PC-9 (cell line): ENCODE data around the gene VGLL4. TPM values are rescaled to one million over a fixed set of nuclear protein-coding genes. Genes with fewer than 3 reads are reported as not detected.

ENCODE experiments used
- BruUV-seq: library from RNA; stranded (reverse); fragments of 400-500 nt; replicated peaks from 2 replicates; lab custom pipeline; 2021; lab: Mats Ljungman, UMichigan
- CTCF ChIA-PET: fragments of 300-600 bp; sonication (Branson Sonifier 250); formaldehyde crosslinking; loops from one replicate; lab custom pipeline; 2022; ENCODE audit warnings: antibody characterized with exemption; lab: Charles Lee
- POLR2A ChIA-PET: fragments of 300-600 bp; sonication (Branson Sonifier 250); formaldehyde crosslinking; loops from one replicate; lab custom pipeline; 2022; ENCODE audit warnings: antibody characterized with exemption; ENCODE audit not compliant: unreplicated experiment; lab: Charles Lee
- DNase-seq, 2 experiments: peaks; one replicate each; pipeline versions ENCODE4 v3.0.0 to v3.0.0-alpha.2; 2015 to 2022; ENCODE audit warnings: mixed read lengths in 1 of 2
- H2AFZ ChIP-seq: fragments of 200-600 bp; sonication (generic); 2 replicates; pipeline ENCODE4 v1.8.1; 2017; ENCODE audit warnings: antibody characterized with exemption
- H3F3A ChIP-seq: fragments of 200-600 bp; sonication (generic); 2 replicates; pipeline ENCODE4 v1.8.1; 2017; ENCODE audit warnings: antibody characterized with exemption, mild to moderate bottlenecking, low read depth; ENCODE audit not compliant: insufficient read depth
- H3K27ac ChIP-seq: fragments of 200-600 bp; sonication (generic); 2 replicates; pipeline ENCODE4 v1.6.1; 2016; ENCODE audit warnings: mixed run types
- H3K27me3 ChIP-seq: fragments of 200-600 bp; sonication (generic); 2 replicates; pipeline ENCODE4 v1.6.1; 2016; ENCODE audit warnings: low read depth, mixed run types; ENCODE audit not compliant: insufficient read depth
- H3K36me3 ChIP-seq: fragments of 200-600 bp; sonication (generic); 2 replicates; pipeline ENCODE4 v1.6.1; 2016; ENCODE audit warnings: low read depth, mixed run types
- H3K4me1 ChIP-seq: fragments of 200-600 bp; sonication (generic); replicated peaks from 2 replicates; pipeline ENCODE4 v1.6.1; 2016; ENCODE audit warnings: mixed run types; ENCODE audit not compliant: insufficient read depth
- H3K4me2 ChIP-seq: fragments of 200-600 bp; sonication (generic); 2 replicates; pipeline ENCODE4 v1.6.1; 2017; ENCODE audit warnings: mixed run types
- H3K4me3 ChIP-seq: fragments of 200-600 bp; sonication (generic); 2 replicates; pipeline ENCODE4 v1.6.1; 2016; ENCODE audit warnings: mixed run types
- H3K79me2 ChIP-seq: fragments of 200-600 bp; sonication (generic); 2 replicates; pipeline ENCODE4 v1.6.1; 2017; ENCODE audit warnings: low read depth, mixed run types
- H3K9me2 ChIP-seq: fragments of 200-600 bp; sonication (generic); 2 replicates; pipeline ENCODE4 v1.8.1; 2017; ENCODE audit warnings: mild to moderate bottlenecking; ENCODE audit not compliant: insufficient read depth
- H3K9me3 ChIP-seq: fragments of 200-600 bp; sonication (generic); 2 replicates; pipeline ENCODE4 v1.8.1; 2016; ENCODE audit warnings: low read depth; ENCODE audit not compliant: insufficient read depth
- H4K20me1 ChIP-seq: fragments of 200-600 bp; sonication (generic); 2 replicates; pipeline ENCODE4 v1.8.1; 2017; ENCODE audit not compliant: insufficient read depth
- EZH2 ChIP-seq: fragments of 200-600 bp; sonication (generic); IDR thresholded peaks from 2 replicates; pipeline ENCODE4 v1.8.0; 2017; ENCODE audit warnings: antibody characterized with exemption, low read depth
- intact Hi-C: fragments of 100-400 bp; cut with micrococcal nuclease; formaldehyde crosslinking; loops from one replicate; pipeline ENCODE4 v1.10.0; 2022; ENCODE audit not compliant: unreplicated experiment
- total RNA-seq: library from RNA; stranded (reverse); gene quantifications from 2 replicates; pipeline ENCODE4 v1.2.3, GENCODE V29; 2021
- TF ChIP-seq, protein P1 (sequence below): fragments of 200-600 bp; sonication (generic); conservative IDR thresholded peaks from 2 replicates; pipeline ENCODE4 v1.6.1; 2017; ENCODE audit warnings: mixed run types, antibody characterized with exemption, mild to moderate bottlenecking, moderate library complexity

VGLL4 gene
- total RNA-seq, 1 experiment from 2014 or later: 42.2 TPM

DNA sequence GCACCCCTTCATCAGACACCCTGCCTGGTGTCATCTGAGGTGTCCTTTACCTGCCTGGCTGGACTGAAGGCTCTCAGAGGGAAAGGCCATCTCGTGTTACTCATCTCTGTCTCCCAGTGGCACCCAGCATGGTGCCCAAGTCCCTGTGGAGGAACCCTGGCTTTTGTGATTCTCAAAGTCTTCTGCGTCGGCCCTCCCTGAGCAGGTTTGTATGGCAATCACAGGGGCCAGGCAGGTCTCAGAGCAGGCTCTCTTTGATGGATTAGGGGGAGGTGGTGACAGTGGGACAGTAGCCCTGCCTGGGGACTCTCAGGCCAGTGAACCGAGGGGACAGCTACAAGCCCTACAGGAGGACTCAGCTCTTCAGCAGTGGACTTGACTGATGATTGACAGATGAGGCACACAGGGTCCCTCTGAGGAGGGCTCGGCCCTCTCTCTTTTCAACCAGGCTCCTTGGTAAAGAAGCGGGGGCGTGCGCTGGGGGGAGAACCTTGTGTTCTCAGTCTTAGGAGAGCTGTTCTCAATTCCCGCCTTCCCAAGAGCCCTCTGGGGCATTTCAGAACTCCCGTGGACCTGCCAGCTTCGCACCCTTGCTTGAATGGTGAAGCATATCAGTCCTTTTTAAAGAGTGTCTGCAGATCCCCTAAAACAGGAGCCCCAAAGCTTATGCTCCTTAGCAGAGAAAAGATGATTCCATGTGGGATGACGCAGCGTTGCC, 108.3 kb downstream of the VGLL4 start:
- Histone ChIP-seq H3K27ac (no peak overlapping the region), H3K27me3 (no peaks in the 10 kb centered on the region), H3K79me2 (no peaks in the 10 kb centered on the region), H3K4me1 (no peaks in the 10 kb centered on the region), H3F3A (no peaks in the 10 kb centered on the region; the same call in 1 of the 2 replicates), H4K20me1 (peaks cover 12% of the 10 kb centered on the region; the same call in 1 of the 2 replicates), H3K9me3 (no peaks in the 10 kb centered on the region), H2AFZ (no peak overlapping the region), H3K36me3 (no peaks in the 10 kb centered on the region), H3K4me3 (no peak overlapping the region), H3K9me2 (no peaks in the 10 kb centered on the region), H3K4me2 (no peak overlapping the region)
- intact Hi-C loops: no loop called here
- BruUV-seq: no TSS peak
- POLR2A ChIA-PET: no interaction called here
- no peak for DNase-seq
- CTCF ChIA-PET: no interaction called here
- TF ChIP-seq, protein P1, sequence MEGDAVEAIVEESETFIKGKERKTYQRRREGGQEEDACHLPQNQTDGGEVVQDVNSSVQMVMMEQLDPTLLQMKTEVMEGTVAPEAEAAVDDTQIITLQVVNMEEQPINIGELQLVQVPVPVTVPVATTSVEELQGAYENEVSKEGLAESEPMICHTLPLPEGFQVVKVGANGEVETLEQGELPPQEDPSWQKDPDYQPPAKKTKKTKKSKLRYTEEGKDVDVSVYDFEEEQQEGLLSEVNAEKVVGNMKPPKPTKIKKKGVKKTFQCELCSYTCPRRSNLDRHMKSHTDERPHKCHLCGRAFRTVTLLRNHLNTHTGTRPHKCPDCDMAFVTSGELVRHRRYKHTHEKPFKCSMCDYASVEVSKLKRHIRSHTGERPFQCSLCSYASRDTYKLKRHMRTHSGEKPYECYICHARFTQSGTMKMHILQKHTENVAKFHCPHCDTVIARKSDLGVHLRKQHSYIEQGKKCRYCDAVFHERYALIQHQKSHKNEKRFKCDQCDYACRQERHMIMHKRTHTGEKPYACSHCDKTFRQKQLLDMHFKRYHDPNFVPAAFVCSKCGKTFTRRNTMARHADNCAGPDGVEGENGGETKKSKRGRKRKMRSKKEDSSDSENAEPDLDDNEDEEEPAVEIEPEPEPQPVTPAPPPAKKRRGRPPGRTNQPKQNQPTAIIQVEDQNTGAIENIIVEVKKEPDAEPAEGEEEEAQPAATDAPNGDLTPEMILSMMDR: no peak
- no peak for TF ChIP-seq EZH2

DNA sequence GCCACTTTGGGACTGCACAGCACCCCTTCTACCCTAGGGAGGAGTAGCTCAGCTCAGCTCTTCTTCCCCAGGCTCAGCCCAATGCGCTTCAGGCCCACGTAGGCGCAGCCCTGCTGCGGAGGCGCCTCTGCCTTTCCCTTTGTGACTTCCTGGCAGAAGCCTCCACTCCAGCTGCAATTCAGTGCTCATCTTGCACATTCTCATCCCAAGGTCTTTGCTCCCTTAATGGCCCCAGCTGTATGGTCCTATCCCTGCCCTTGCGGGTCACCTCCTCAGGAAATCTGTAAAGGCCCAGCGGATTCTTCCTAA, 109.0 kb downstream of the VGLL4 start:
- Histone ChIP-seq H3K36me3 (no peaks in the 10 kb centered on the region), H3F3A (no peaks in the 10 kb centered on the region; the same call in 1 of the 2 replicates), H3K79me2 (no peaks in the 10 kb centered on the region), H2AFZ (no peak overlapping the region), H3K9me2 (no peaks in the 10 kb centered on the region), H3K9me3 (no peaks in the 10 kb centered on the region), H3K4me1 (no peaks in the 10 kb centered on the region), H3K27me3 (no peaks in the 10 kb centered on the region), H3K4me2 (no peak overlapping the region), H3K4me3 (no peak overlapping the region), H3K27ac (no peak overlapping the region), H4K20me1 (peaks cover 13% of the 10 kb centered on the region; the same call in 1 of the 2 replicates)
- intact Hi-C loops: no loop called here
- ChIA-PET CTCF (no interaction called here), POLR2A (no interaction called here)
- DNase-seq: no peak
- TF ChIP-seq, protein P1: no peak
- no peak for TF ChIP-seq EZH2
- no TSS peak for BruUV-seq

DNA sequence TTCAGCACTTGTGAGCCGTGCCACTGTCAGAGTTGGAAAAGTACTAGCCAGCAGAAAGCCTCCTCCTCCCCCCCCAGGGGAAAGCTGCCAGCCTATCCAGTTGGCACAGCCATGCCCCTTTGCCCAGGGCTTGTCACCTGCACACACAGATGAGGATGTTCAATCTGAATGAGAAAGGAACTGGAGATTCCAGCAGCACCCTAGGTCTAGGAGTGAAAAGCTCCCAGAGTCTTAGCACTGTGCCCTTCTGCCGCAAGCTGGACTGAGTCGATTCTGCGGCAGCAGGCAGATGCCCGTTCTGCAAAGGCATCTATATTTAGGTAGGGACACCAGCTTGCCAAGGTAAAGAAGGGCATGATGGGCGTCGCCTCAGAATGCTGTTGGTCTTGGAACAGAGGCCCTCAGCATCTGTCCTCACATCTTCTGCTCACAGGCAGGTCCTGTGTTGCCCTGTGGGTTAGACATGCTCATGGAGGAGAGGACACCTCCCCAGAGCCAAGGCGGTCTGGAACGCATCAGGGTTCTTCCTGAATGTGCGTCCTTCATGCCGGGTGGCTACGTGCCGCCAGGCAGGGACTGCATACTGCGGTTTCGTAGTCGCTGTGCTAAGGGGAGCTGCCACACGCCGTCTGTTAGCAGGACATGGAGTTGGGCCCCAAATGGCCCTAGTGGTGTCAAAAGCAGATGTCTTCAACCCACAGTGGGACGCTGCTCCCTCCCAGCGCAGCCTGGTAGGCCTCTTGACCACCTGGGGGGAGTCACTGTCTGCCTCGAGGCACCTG, 109.5 kb downstream of the VGLL4 start:
- Histone ChIP-seq H3K4me2 (no peak overlapping the region), H3K79me2 (no peaks in the 10 kb centered on the region), H3K4me1 (no peaks in the 10 kb centered on the region), H3K4me3 (no peak overlapping the region), H3K27me3 (no peaks in the 10 kb centered on the region), H3K9me2 (no peaks in the 10 kb centered on the region), H3F3A (no peaks in the 10 kb centered on the region; the same call in 1 of the 2 replicates), H4K20me1 (peaks cover 12% of the 10 kb centered on the region; the same call in 1 of the 2 replicates), H2AFZ (no peak overlapping the region), H3K36me3 (no peaks in the 10 kb centered on the region), H3K9me3 (no peaks in the 10 kb centered on the region), H3K27ac (no peak overlapping the region)
- POLR2A ChIA-PET: no interaction called here
- DNase-seq: no peak
- CTCF ChIA-PET: no interaction called here
- no peak for TF ChIP-seq EZH2
- TF ChIP-seq, protein P1: no peak
- no TSS peak for BruUV-seq
- intact Hi-C loops: no loop called here
